SHP77 (cell line): ENCODE data around the gene DUS2.
A peak's percentile ranks its signal among the peaks of the same experiment; 100 is the strongest.
"Not testable (repeated sequence)": the region's sequence is repeated elsewhere in the genome, so short reads cannot be mapped to it uniquely, and the experiment has no call there.

Source experiments
- DNase-seq, 2 experiments: peaks; one replicate each; lab custom pipeline; 2025; lab: John Stamatoyannopoulos, UW

The DUS2 gene

GRCh38 chr16:68091380-68092261, 68.5 kb downstream of the DUS2 start:
- no peak for DNase-seq

- not testable (repeated sequence) for DNase-seq
Observed at GRCh38 chr16:68092275-68092674, 69.2 kb downstream of the DUS2 start.

- peak in 1 of 2 experiments; percentile 0 for DNase-seq
Observed at GRCh38 chr16:68093816-68094613, 70.9 kb downstream of the DUS2 start.

GRCh38 chr16:68094614-68094934, 71.5 kb downstream of the DUS2 start:
- DNase-seq, result no peak

GRCh38 chr16:68096491-68096890, 73.4 kb downstream of the DUS2 start:
- DNase-seq, result no peak

- no peak for DNase-seq
Observed at GRCh38 chr16:68097088-68097487, 74.0 kb downstream of the DUS2 start.

GRCh38 chr16:68097895-68098294, 74.8 kb downstream of the DUS2 start:
- DNase-seq, result no peak

- DNase-seq, result no peak
Observed at GRCh38 chr16:68100488-68100887, 77.4 kb downstream of the DUS2 start.

- no peak for DNase-seq
Observed at GRCh38 chr16:68105611-68106010, 82.5 kb downstream of the DUS2 start.

- DNase-seq, result not testable (repeated sequence)
Observed at GRCh38 chr16:68107230-68107928, 84.3 kb downstream of the DUS2 start.

- not testable (repeated sequence) for DNase-seq
Observed at GRCh38 chr16:68109156-68109555, 86.1 kb downstream of the DUS2 start.

- DNase-seq, result not testable (repeated sequence)
Observed at GRCh38 chr16:68110611-68111010, 87.5 kb downstream of the DUS2 start.

- no peak for DNase-seq
Observed at GRCh38 chr16:68111379-68111778, 88.3 kb downstream of the DUS2 start.

- no peak for DNase-seq
Observed at GRCh38 chr16:68113059-68113761, 90.1 kb downstream of the DUS2 start.

GRCh38 chr16:68113765-68114240, 90.7 kb downstream of the DUS2 start:
- DNase-seq, result no peak

- not testable (repeated sequence) for DNase-seq
Observed at GRCh38 chr16:68114939-68115338, 91.9 kb downstream of the DUS2 start.

- DNase-seq, result no peak
Observed at GRCh38 chr16:68115851-68116250, 92.8 kb downstream of the DUS2 start.

- DNase-seq, result no peak
Observed at GRCh38 chr16:68116256-68116867, 93.3 kb downstream of the DUS2 start.

GRCh38 chr16:68117884-68118283, 94.8 kb downstream of the DUS2 start:
- DNase-seq, result no peak

- DNase-seq, result not testable (repeated sequence)
Observed at GRCh38 chr16:68118954-68119353, 95.9 kb downstream of the DUS2 start.

GRCh38 chr16:68120496-68120895, 97.4 kb downstream of the DUS2 start:
- not testable (repeated sequence) for DNase-seq
